ENCODE results near the gene MBTPS1. TPM values are rescaled to one million over a fixed set of nuclear protein-coding genes. Genes with fewer than 3 reads are reported as not detected.

The MBTPS1 gene
- total and polyA plus RNA-seq, 9 of the 15 experiments (the other 6 are each of a cell fraction or from before 2014, with no cell fraction given), result 2.8 to 57.6 (median 43.8) TPM

DNA sequence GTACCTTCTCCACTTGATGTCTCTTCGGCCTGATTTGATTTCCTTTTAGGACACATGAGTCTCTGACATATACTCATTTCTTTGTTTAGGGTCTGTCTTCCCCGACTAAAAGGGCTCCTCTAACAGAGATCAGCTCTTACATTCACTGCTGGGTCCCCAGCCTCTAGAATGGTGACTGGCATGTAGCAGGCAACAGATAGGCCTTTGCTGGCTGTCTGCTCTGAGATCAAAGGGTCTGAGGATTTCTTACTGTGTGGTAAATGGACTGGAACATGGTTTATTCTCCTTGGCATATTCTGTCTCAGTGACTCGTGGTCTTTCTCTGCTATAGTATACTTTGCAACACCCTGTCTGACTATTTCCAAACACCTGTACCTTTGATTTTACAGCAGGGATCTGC lies 45.1 kb upstream of the MBTPS1 start:
- H3K4me3 ChIP-seq, result no peak overlapping the region
- WGBS (ENCODE audit: insufficient coverage, low coverage, missing lambda C conversion rate), result 0% methylated on average over 3 of the region's 3 CpGs
- DNase-seq (ENCODE audit: extremely low read depth in 1 of 4, low spot score in 3 of 4) (no peak), FAIRE-seq (no peak), ATAC-seq (no peak)
- BruUV-seq (replicated peaks), result no TSS peak
- H3K9me3 ChIP-seq (replicated peaks; ENCODE audit: control insufficient read depth, insufficient read depth, low read depth, low read length), result no peaks in the 10 kb centered on the region
- no peaks in the 10 kb centered on the region for H4K20me1 ChIP-seq (replicated peaks; ENCODE audit: control insufficient read depth, insufficient read depth, low read length)
- no peak overlapping the region for H3K27ac ChIP-seq (ENCODE audit: extremely low read depth, low read depth, low read length)
- peaks cover 57 to 67% of the 10 kb centered on the region in 2 experiments for H3K27me3 ChIP-seq (ENCODE audit: control insufficient read depth in 2 of 2, insufficient read depth in 2 of 2, low read length in 2 of 2)
- H3K79me2 ChIP-seq (ENCODE audit: control insufficient read depth, insufficient read depth, low read length), result no peaks in the 10 kb centered on the region
- in situ Hi-C loops (cut with MboI), result no loop called here
- ChIA-PET CTCF (ENCODE audit: low intra/inter-chr PET ratio) (no interaction called here), POLR2A (interaction anchor here (1.6 kb wide), 1 partner anchor 10 kb away, joined by 4 read pairs; no protein-coding TSS in a partner anchor)
- no peak overlapping the region for H3K4me2 ChIP-seq (ENCODE audit: insufficient read depth, low read length)
- H3K36me3 ChIP-seq (ENCODE audit: control insufficient read depth, insufficient read depth, low read length), result no peaks in the 10 kb centered on the region
- no peaks in the 10 kb centered on the region for H3K9me1 ChIP-seq (ENCODE audit: control insufficient read depth, insufficient read depth, low read length)
- H2AFZ ChIP-seq (ENCODE audit: low read depth, low read length), result no peak overlapping the region
- intact Hi-C loops (cut with micrococcal nuclease), result no loop called here
- TF ChIP-seq ZC3H8 (IDR thresholded peaks at IDR 0.05) (no peak), HCFC1 (IDR thresholded peaks at IDR 0.05; ENCODE audit: low read depth, low read length) (no peak), ZNF589 (CRISPR knock-in tag; IDR thresholded peaks at IDR 0.05; ENCODE audit: low read depth) (no peak), ZNF23 (CRISPR knock-in tag; IDR thresholded peaks at IDR 0.05) (no peak), FUS (optimal IDR thresholded peaks at IDR 0.05; ENCODE audit: low read depth, low read length) (no peak), MTA2 (IDR thresholded peaks at IDR 0.05; ENCODE audit: low read depth) (no peak), ZNF445 (CRISPR knock-in tag; IDR thresholded peaks at IDR 0.05; ENCODE audit: low read depth) (no peak), ZNF143 (CRISPR knock-in tag; IDR thresholded peaks at IDR 0.05) (no peak)
- TF ChIP-seq, protein P1, sequence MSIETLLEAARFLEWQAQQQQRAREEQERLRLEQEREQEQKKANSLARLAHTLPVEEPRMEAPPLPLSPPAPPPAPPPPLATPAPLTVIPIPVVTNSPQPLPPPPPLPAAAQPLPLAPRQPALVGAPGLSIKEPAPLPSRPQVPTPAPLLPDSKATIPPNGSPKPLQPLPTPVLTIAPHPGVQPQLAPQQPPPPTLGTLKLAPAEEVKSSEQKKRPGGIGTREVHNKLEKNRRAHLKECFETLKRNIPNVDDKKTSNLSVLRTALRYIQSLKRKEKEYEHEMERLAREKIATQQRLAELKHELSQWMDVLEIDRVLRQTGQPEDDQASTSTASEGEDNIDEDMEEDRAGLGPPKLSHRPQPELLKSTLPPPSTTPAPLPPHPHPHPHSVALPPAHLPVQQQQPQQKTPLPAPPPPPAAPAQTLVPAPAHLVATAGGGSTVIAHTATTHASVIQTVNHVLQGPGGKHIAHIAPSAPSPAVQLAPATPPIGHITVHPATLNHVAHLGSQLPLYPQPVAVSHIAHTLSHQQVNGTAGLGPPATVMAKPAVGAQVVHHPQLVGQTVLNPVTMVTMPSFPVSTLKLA (conservative IDR thresholded peaks at IDR 0.05), result no peak
- TF ChIP-seq, protein P2, sequence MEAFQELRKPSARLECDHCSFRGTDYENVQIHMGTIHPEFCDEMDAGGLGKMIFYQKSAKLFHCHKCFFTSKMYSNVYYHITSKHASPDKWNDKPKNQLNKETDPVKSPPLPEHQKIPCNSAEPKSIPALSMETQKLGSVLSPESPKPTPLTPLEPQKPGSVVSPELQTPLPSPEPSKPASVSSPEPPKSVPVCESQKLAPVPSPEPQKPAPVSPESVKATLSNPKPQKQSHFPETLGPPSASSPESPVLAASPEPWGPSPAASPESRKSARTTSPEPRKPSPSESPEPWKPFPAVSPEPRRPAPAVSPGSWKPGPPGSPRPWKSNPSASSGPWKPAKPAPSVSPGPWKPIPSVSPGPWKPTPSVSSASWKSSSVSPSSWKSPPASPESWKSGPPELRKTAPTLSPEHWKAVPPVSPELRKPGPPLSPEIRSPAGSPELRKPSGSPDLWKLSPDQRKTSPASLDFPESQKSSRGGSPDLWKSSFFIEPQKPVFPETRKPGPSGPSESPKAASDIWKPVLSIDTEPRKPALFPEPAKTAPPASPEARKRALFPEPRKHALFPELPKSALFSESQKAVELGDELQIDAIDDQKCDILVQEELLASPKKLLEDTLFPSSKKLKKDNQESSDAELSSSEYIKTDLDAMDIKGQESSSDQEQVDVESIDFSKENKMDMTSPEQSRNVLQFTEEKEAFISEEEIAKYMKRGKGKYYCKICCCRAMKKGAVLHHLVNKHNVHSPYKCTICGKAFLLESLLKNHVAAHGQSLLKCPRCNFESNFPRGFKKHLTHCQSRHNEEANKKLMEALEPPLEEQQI (IDR thresholded peaks at IDR 0.05), result no peak
- TF ChIP-seq, protein P3, sequence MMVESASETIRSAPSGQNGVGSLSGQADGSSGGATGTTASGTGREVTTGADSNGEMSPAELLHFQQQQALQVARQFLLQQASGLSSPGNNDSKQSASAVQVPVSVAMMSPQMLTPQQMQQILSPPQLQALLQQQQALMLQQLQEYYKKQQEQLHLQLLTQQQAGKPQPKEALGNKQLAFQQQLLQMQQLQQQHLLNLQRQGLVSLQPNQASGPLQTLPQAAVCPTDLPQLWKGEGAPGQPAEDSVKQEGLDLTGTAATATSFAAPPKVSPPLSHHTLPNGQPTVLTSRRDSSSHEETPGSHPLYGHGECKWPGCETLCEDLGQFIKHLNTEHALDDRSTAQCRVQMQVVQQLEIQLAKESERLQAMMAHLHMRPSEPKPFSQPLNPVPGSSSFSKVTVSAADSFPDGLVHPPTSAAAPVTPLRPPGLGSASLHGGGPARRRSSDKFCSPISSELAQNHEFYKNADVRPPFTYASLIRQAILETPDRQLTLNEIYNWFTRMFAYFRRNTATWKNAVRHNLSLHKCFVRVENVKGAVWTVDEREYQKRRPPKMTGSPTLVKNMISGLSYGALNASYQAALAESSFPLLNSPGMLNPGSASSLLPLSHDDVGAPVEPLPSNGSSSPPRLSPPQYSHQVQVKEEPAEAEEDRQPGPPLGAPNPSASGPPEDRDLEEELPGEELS (CRISPR knock-in tag; IDR thresholded peaks at IDR 0.05; ENCODE audit: borderline replicate concordance), result no peak
- TF ChIP-seq, protein P4, sequence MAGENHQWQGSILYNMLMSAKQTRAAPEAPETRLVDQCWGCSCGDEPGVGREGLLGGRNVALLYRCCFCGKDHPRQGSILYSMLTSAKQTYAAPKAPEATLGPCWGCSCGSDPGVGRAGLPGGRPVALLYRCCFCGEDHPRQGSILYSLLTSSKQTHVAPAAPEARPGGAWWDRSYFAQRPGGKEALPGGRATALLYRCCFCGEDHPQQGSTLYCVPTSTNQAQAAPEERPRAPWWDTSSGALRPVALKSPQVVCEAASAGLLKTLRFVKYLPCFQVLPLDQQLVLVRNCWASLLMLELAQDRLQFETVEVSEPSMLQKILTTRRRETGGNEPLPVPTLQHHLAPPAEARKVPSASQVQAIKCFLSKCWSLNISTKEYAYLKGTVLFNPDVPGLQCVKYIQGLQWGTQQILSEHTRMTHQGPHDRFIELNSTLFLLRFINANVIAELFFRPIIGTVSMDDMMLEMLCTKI (IDR thresholded peaks at IDR 0.05; ENCODE audit: partially characterized antibody), result no peak
- H3K9ac ChIP-seq (ENCODE audit: insufficient read depth in 1 of 2, low read depth in 2 of 2, low read length in 2 of 2), result no peak overlapping the region
- H3K4me1 ChIP-seq (replicated peaks in 1 of 2; ENCODE audit: control insufficient read depth in 2 of 2, insufficient read depth in 2 of 2, low read length in 2 of 2), result peaks cover 0 to 4% of the 10 kb centered on the region in 2 experiments; a peak in 1 of 5 replicates
